Measurements from ENCODE around the gene PARD3B.

DNA sequence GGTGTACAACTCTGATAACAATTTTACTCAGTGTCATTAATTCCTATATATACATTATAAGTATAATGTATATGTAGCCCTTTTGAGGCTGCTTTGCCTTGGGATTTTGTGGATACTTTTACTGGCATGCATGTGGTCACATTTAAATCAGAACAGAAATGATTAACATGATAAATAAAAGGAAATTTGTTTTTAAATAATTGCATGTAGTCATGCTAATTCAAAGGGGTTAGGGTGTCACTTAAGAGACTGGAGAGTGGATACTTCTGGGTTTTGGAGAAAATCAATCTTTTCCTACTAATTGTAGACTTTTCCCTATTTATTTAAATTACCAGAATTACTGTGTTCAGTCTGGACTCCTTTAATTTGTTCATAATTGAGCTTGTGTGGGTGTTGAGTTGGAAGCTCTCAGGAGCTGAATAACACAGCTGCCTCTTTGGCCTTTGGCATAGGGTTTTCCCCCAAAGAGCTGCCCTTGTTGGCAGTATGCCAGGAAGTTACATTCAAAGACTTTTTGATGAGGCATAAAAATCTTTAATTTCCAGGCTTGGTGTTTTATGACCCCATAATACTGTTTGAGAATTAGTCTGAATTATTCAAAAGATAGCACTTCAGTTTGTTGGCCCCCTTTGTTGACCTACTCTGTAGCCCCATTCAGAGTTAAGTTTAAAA is 652.3 kb downstream of the PARD3B start:
- TF ChIP-seq YY1 (IDR thresholded peaks at IDR 0.05; ENCODE audit: insufficient read depth, insufficient read length) (no peak), SUZ12 (IDR thresholded peaks at IDR 0.05; ENCODE audit: extremely low read depth, insufficient read depth, insufficient read length) (no peak)

Data from NT2/D1 (cell line).